Osteoblast (primary cell): ENCODE data around the gene LRIT3. TPM values are rescaled to one million over a fixed set of nuclear protein-coding genes. Genes with fewer than 3 reads are reported as not detected.
"Not testable (repeated sequence)": the region's sequence is repeated elsewhere in the genome, so short reads cannot be mapped to it uniquely, and the experiment has no call there.

ENCODE experiments used
- DNase-seq: peaks from one replicate; pipeline ENCODE4 v3.0.0; 2011; ENCODE audit warnings: low spot score, mixed read lengths; ENCODE audit not compliant: insufficient read length; ENCODE audit errors: missing footprints
- H2AFZ ChIP-seq: 2 replicates; pipeline ENCODE4 v1.6.0; 2011; ENCODE audit warnings: mild to moderate bottlenecking, low read length
- H3K27ac ChIP-seq: 2 replicates; pipeline ENCODE4 v1.5.1; 2011; ENCODE audit warnings: mild to moderate bottlenecking, low read depth, low read length, moderate library complexity
- H3K27me3 ChIP-seq: 2 replicates; pipeline ENCODE4 v1.6.0; 2012; ENCODE audit warnings: mild to moderate bottlenecking, control low read depth, inconsistent platforms, low read length, moderate library complexity; ENCODE audit not compliant: insufficient read depth
- H3K36me3 ChIP-seq: 2 replicates; pipeline ENCODE4 v1.5.1; 2011; ENCODE audit warnings: mild to moderate bottlenecking, low read length, control low read depth, moderate library complexity; ENCODE audit not compliant: insufficient read depth
- H3K4me1 ChIP-seq: 2 replicates; pipeline ENCODE4 v1.5.1; 2011; ENCODE audit warnings: mild to moderate bottlenecking, low read length, control low read depth, moderate library complexity; ENCODE audit not compliant: insufficient read depth
- H3K4me2 ChIP-seq: 2 replicates; pipeline ENCODE4 v1.6.0; 2011; ENCODE audit warnings: mild to moderate bottlenecking, low read length; ENCODE audit not compliant: insufficient read depth
- H3K4me3 ChIP-seq: fragments of 200-600 bp; sonication (generic); 3 replicates; pipeline ENCODE4 v1.5.1; 2012; ENCODE audit warnings: mild to moderate bottlenecking, low read length, inconsistent platforms; ENCODE audit not compliant: insufficient read depth
- H3K79me2 ChIP-seq: 2 replicates; pipeline ENCODE4 v1.6.0; 2012; ENCODE audit warnings: mild to moderate bottlenecking, low read length, control low read depth, inconsistent platforms; ENCODE audit not compliant: insufficient read depth
- H3K9me3 ChIP-seq: 2 replicates; pipeline ENCODE4 v1.5.1; 2011; ENCODE audit warnings: low read depth, low read length, control low read depth
- H4K20me1 ChIP-seq: 2 replicates; pipeline ENCODE4 v1.6.0; 2012; ENCODE audit warnings: mild to moderate bottlenecking, low read length, control low read depth; ENCODE audit not compliant: insufficient read depth
- total RNA-seq: library from RNA; depleted of rRNA; stranded (reverse); fragments of >200 nt; gene quantifications from 2 replicates; pipeline ENCODE4 v1.2.3, GENCODE V29; 2012
- TF ChIP-seq, protein P1 (sequence below): IDR thresholded peaks from 2 replicates; pipeline ENCODE4 v1.5.1; 2011; ENCODE audit warnings: mild to moderate bottlenecking, low read depth, low read length, moderate library complexity; ENCODE audit errors: extremely low read depth

The LRIT3 gene
- total RNA-seq, 1 donor = under 0.01 TPM

DNA sequence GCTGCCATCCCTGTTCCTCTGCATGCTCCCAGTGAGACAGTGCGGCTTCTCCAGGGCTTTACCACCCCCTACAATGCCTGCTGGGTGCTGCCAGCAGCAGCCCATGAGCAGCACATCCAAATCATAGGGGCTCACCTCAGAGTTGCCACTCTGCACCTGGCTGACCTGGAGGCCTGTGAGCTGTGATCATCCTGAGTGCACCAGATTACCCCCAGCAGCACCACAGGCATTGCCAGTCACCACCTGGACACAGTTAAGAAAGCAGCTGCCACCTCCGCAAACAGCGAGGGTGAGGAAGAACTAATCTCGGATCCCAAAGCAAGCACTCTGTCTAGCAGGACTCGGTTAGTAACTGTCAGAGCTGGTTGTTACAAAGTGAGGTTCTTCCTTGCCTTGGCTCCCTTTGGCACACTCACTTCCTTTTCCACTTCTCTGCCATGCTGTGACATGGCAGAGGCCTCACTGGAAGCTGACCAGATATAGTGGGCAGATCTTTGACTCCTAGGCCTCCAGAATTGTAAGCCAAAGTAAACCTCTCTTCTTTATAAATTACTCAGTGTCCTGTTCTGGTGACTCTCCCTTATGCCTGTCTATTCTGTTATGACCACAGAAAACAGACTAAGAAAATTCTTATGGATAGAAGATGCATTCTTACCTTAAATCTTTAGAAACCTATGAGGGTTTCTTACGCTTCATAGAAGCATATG is 25.2 kb downstream of the LRIT3 start:
- no peaks in the 10 kb centered on the region for H3K27me3 ChIP-seq
- H3K79me2 ChIP-seq = no peaks in the 10 kb centered on the region
- no peak overlapping the region for H3K4me3 ChIP-seq
- no peak overlapping the region for H3K27ac ChIP-seq
- DNase-seq = peak; percentile 29
- no peaks in the 10 kb centered on the region for H3K36me3 ChIP-seq
- H2AFZ ChIP-seq = no peak overlapping the region
- TF ChIP-seq, protein P1, sequence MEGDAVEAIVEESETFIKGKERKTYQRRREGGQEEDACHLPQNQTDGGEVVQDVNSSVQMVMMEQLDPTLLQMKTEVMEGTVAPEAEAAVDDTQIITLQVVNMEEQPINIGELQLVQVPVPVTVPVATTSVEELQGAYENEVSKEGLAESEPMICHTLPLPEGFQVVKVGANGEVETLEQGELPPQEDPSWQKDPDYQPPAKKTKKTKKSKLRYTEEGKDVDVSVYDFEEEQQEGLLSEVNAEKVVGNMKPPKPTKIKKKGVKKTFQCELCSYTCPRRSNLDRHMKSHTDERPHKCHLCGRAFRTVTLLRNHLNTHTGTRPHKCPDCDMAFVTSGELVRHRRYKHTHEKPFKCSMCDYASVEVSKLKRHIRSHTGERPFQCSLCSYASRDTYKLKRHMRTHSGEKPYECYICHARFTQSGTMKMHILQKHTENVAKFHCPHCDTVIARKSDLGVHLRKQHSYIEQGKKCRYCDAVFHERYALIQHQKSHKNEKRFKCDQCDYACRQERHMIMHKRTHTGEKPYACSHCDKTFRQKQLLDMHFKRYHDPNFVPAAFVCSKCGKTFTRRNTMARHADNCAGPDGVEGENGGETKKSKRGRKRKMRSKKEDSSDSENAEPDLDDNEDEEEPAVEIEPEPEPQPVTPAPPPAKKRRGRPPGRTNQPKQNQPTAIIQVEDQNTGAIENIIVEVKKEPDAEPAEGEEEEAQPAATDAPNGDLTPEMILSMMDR = no peak
- no peaks in the 10 kb centered on the region for H3K9me3 ChIP-seq
- no peaks in the 10 kb centered on the region for H3K4me1 ChIP-seq
- H4K20me1 ChIP-seq = no peaks in the 10 kb centered on the region
- H3K4me2 ChIP-seq = no peak overlapping the region

DNA sequence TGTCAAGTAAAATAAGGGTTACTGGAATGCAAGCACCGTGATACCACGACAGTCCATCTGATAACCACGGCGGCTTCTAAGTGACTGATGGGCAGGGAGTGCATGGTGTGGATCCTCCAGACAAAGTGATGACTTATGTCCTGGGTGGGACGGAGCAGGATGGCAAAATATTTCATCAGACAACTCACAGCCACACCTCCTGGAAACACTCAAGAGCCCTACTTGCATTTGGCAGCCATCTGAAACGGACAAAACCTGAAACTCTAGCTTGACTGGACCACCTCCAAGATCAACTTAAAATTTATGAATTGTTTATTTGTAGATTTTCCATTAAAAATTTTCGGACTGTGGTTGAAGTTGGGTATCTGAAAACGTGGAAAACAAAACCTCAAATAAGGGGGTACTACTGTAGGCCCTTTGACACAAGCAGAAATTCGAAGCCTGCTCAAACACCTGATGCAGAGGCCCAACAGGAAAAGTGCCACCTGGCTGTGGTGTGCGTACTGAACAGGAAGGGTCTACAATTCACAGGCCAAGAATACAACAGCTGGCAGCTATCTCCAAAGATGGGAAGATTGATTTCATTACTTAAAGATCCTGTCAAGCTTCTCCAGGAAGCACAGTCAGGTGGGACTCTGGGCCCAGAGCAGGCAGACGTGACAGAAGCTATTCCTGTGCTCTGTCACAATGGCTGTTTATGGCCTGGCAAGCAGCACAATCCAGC is 26.0 kb downstream of the LRIT3 start:
- H3K4me1 ChIP-seq = no peaks in the 10 kb centered on the region
- no peaks in the 10 kb centered on the region for H3K79me2 ChIP-seq
- DNase-seq = no peak
- no peaks in the 10 kb centered on the region for H3K27me3 ChIP-seq
- H3K9me3 ChIP-seq = no peaks in the 10 kb centered on the region
- H3K4me3 ChIP-seq = no peak overlapping the region
- H3K4me2 ChIP-seq = no peak overlapping the region
- no peak overlapping the region for H3K27ac ChIP-seq
- no peaks in the 10 kb centered on the region for H4K20me1 ChIP-seq
- TF ChIP-seq, protein P1 = no peak
- no peak overlapping the region for H2AFZ ChIP-seq
- no peaks in the 10 kb centered on the region for H3K36me3 ChIP-seq

DNA sequence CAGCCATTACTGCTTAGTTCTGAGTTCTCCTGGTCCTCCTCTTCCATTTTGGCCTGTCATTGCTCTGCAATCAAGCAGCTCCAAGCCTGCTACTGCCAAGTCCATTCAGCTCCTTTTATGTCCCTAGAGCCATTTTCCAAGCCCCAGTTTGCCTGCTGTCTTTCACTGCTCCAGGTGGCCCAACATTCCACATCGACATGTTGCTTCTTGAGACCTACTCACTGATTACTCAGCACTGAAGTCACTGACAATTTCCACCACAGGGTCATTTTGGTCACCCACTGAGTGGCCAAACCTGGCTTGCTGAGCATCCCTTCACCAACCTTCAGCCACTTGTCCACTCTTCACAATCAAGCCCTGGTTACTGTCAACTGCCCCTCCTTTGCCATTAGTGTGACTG is 27.2 kb downstream of the LRIT3 start:
- Histone ChIP-seq H3K4me1 (no peaks in the 10 kb centered on the region), H3K27me3 (no peaks in the 10 kb centered on the region), H3K36me3 (no peaks in the 10 kb centered on the region), H3K79me2 (no peaks in the 10 kb centered on the region), H3K4me3 (no peak overlapping the region), H2AFZ (no peak overlapping the region), H3K4me2 (no peak overlapping the region), H3K27ac (no peak overlapping the region), H4K20me1 (no peaks in the 10 kb centered on the region), H3K9me3 (no peaks in the 10 kb centered on the region)
- TF ChIP-seq, protein P1 = no peak
- no peak for DNase-seq

DNA sequence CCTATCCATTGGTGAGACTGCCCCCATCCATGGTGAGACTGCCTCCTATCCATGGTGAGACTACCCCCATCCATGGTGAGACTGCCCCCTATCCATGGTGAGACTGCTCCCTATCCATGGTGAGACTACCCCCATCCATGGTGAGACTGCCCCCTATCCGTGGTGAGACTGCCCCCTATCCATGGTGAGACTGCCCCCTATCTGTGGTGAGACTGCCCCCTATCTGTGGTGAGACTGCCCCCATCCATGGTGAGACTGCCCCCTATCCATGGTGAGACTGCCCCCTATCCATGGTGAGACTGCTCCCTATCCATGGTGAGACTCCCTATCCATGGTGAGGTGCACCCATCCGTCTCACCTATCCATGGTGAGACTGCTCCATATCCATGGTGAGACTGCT is 27.6 kb downstream of the LRIT3 start:
- H3K9me3 ChIP-seq, H3K36me3 ChIP-seq, H4K20me1 ChIP-seq, H3K27me3 ChIP-seq, H3K79me2 ChIP-seq, H3K27ac ChIP-seq, H3K4me1 ChIP-seq, H3K4me2 ChIP-seq, DNase-seq, H2AFZ ChIP-seq, H3K4me3 ChIP-seq: not testable (repeated sequence)
